ENCODE results near the gene SMARCA4. TPM values are rescaled to one million over a fixed set of nuclear protein-coding genes. Genes with fewer than 3 reads are reported as not detected.
"Not testable (repeated sequence)": the region's sequence is repeated elsewhere in the genome, so short reads cannot be mapped to it uniquely, and the experiment has no call there.

SMARCA4 gene
- total RNA-seq, 2 experiments from 2014 or later = 99.9 to 107 TPM

- Mint-ChIP-seq H3K4me1 (peaks cover 43% of the 10 kb centered on the region), H3K4me3 (peak overlapping the region; percentile 94), H3K36me3 (peaks cover 32% of the 10 kb centered on the region), H3K27ac (peak overlapping the region; percentile 99), H3K27me3 (no peaks in the 10 kb centered on the region), H3K9me3 (no peaks in the 10 kb centered on the region)
- no peak for DNase-seq
- POLR2A ChIA-PET = interaction anchor here (0.7 to 1.3 kb wide), 4 partner anchors 20 to 131 kb away, joined by 3 read pairs; no protein-coding TSS in a partner anchor
- ATAC-seq (ENCODE audit: low read depth) = no peak
Observed at GRCh38 chr19:11090997-11091702, 130.3 kb downstream of the SMARCA4 start.

- peak overlapping the region; percentile 94 for H3K4me3 Mint-ChIP-seq
- peak overlapping the region; percentile 99 for H3K27ac Mint-ChIP-seq
- ATAC-seq (ENCODE audit: low read depth) (no peak), DNase-seq (no peak)
- peaks cover 2% of the 10 kb centered on the region for H3K9me3 Mint-ChIP-seq
- H3K27me3 Mint-ChIP-seq = no peaks in the 10 kb centered on the region
- peaks cover 48% of the 10 kb centered on the region for H3K4me1 Mint-ChIP-seq
- H3K36me3 Mint-ChIP-seq = peaks cover 38% of the 10 kb centered on the region
- POLR2A ChIA-PET = interaction anchor here (0.7 to 1.3 kb wide), 4 partner anchors 19 to 132 kb away, joined by 3 read pairs; no protein-coding TSS in a partner anchor
Observed at GRCh38 chr19:11091703-11092153, 130.9 kb downstream of the SMARCA4 start.

- DNase-seq = no peak
- Mint-ChIP-seq H3K27ac (peak overlapping the region; percentile 99), H3K27me3 (no peaks in the 10 kb centered on the region), H3K9me3 (peaks cover 2% of the 10 kb centered on the region), H3K36me3 (peaks cover 39% of the 10 kb centered on the region), H3K4me3 (peak overlapping the region; percentile 70), H3K4me1 (peaks cover 48% of the 10 kb centered on the region)
- POLR2A ChIA-PET = interaction anchor here (1.2 kb wide), 2 partner anchors 19 to 132 kb away, joined by 3 read pairs; no protein-coding TSS in a partner anchor
- no peak for ATAC-seq (ENCODE audit: low read depth)
Observed at GRCh38 chr19:11092181-11092538, 131.3 kb downstream of the SMARCA4 start.

- peak overlapping the region; percentile 99 for H3K27ac Mint-ChIP-seq
- ATAC-seq (ENCODE audit: low read depth) = no peak
- no peaks in the 10 kb centered on the region for H3K27me3 Mint-ChIP-seq
- DNase-seq = no peak
- peak overlapping the region; percentile 79 for H3K4me3 Mint-ChIP-seq
- peaks cover 2% of the 10 kb centered on the region for H3K9me3 Mint-ChIP-seq
- peaks cover 43% of the 10 kb centered on the region for H3K36me3 Mint-ChIP-seq
- POLR2A ChIA-PET = interaction anchor here (0.9 to 2.2 kb wide), 4 partner anchors 12 to 334 kb away, joined by 3 to 7 read pairs (median 4); partner anchors contain the start of gene SMARCA4
- H3K4me1 Mint-ChIP-seq = peaks cover 43% of the 10 kb centered on the region
Observed at GRCh38 chr19:11093689-11094238, 132.9 kb downstream of the SMARCA4 start.

GRCh38 chr19:11094520-11094894, 133.7 kb downstream of the SMARCA4 start:
- peaks cover 2% of the 10 kb centered on the region for H3K9me3 Mint-ChIP-seq
- DNase-seq (no peak), ATAC-seq (ENCODE audit: low read depth) (no peak)
- H3K4me3 Mint-ChIP-seq = peak overlapping the region; percentile 79
- H3K27ac Mint-ChIP-seq = peak overlapping the region; percentile 94
- POLR2A ChIA-PET = interaction anchor here (0.7 to 2.2 kb wide), 8 partner anchors 15 to 455 kb away, joined by 3 to 7 read pairs (median 3); partner anchors contain the start of genes ODAD3, SMARCA4 and SPC24
- peaks cover 40% of the 10 kb centered on the region for H3K4me1 Mint-ChIP-seq
- peaks cover 50% of the 10 kb centered on the region for H3K36me3 Mint-ChIP-seq
- no peaks in the 10 kb centered on the region for H3K27me3 Mint-ChIP-seq

GRCh38 chr19:11096210-11096841, 135.5 kb downstream of the SMARCA4 start:
- peaks cover 47% of the 10 kb centered on the region for H3K4me1 Mint-ChIP-seq
- DNase-seq (peak; percentile 51), ATAC-seq (ENCODE audit: low read depth) (peak; percentile 43)
- H3K27me3 Mint-ChIP-seq = no peaks in the 10 kb centered on the region
- peak overlapping the region; percentile 79 for H3K4me3 Mint-ChIP-seq
- POLR2A ChIA-PET = interaction anchor here (1.1 to 2.2 kb wide), 4 partner anchors 9 to 60 kb away, joined by 3 to 9 read pairs (median 6); no protein-coding TSS in a partner anchor
- H3K27ac Mint-ChIP-seq = peak overlapping the region; percentile 94
- H3K9me3 Mint-ChIP-seq = peaks cover 2% of the 10 kb centered on the region
- peaks cover 59% of the 10 kb centered on the region for H3K36me3 Mint-ChIP-seq

GRCh38 chr19:11097367-11097766, 136.5 kb downstream of the SMARCA4 start:
- DNase-seq; H3K9me3 Mint-ChIP-seq; H3K4me3 Mint-ChIP-seq; H3K27me3 Mint-ChIP-seq; H3K27ac Mint-ChIP-seq; ATAC-seq (ENCODE audit: low read depth): not testable (repeated sequence)
- Mint-ChIP-seq H3K4me1 (peaks cover 43% of the 10 kb centered on the region), H3K36me3 (peaks cover 56% of the 10 kb centered on the region)
- POLR2A ChIA-PET = interaction anchor here (0.7 to 2.2 kb wide), 4 partner anchors 10 to 508 kb away, joined by 3 to 9 read pairs (median 6); no protein-coding TSS in a partner anchor

- Mint-ChIP-seq H3K9me3 (peaks cover 2% of the 10 kb centered on the region), H3K4me1 (peaks cover 38% of the 10 kb centered on the region), H3K27ac (no peak overlapping the region), H3K27me3 (no peaks in the 10 kb centered on the region), H3K4me3 (no peak overlapping the region), H3K36me3 (peaks cover 54% of the 10 kb centered on the region)
- POLR2A ChIA-PET = no interaction called here
- ATAC-seq (ENCODE audit: low read depth) (no peak), DNase-seq (no peak)
Observed at GRCh38 chr19:11098327-11098726, 137.5 kb downstream of the SMARCA4 start.

GRCh38 chr19:11098861-11099260, 138.0 kb downstream of the SMARCA4 start:
- POLR2A ChIA-PET = no interaction called here

GRCh38 chr19:11100049-11100448, 139.2 kb downstream of the SMARCA4 start:
- Mint-ChIP-seq H3K27ac (no peak overlapping the region), H3K27me3 (no peaks in the 10 kb centered on the region), H3K4me1 (peaks cover 26% of the 10 kb centered on the region), H3K36me3 (peaks cover 49% of the 10 kb centered on the region), H3K9me3 (peaks cover 2% of the 10 kb centered on the region), H3K4me3 (no peak overlapping the region)
- DNase-seq (no peak), ATAC-seq (ENCODE audit: low read depth) (no peak)
- POLR2A ChIA-PET = interaction anchor here (0.6 to 1.1 kb wide), 2 partner anchors 10 to 11 kb away, joined by 3 read pairs; partner anchors contain the start of gene LDLR

More at GRCh38 chr19:11098861-11099260, 138.0 kb downstream of the SMARCA4 start:
- H3K4me1 Mint-ChIP-seq = peaks cover 34% of the 10 kb centered on the region
- no peak overlapping the region for H3K27ac Mint-ChIP-seq
- ATAC-seq (ENCODE audit: low read depth) (no peak), DNase-seq (no peak)
- H3K9me3 Mint-ChIP-seq = peaks cover 2% of the 10 kb centered on the region
- H3K36me3 Mint-ChIP-seq = peaks cover 54% of the 10 kb centered on the region
- H3K27me3 Mint-ChIP-seq = no peaks in the 10 kb centered on the region
- no peak overlapping the region for H3K4me3 Mint-ChIP-seq

- H3K4me3 Mint-ChIP-seq = no peak overlapping the region
Observed at GRCh38 chr19:11101057-11101456, 140.2 kb downstream of the SMARCA4 start.

GRCh38 chr19:11102944-11103343, 142.1 kb downstream of the SMARCA4 start:
- H3K27me3 Mint-ChIP-seq = no peaks in the 10 kb centered on the region
- no peak for DNase-seq
- H3K36me3 Mint-ChIP-seq = peaks cover 43% of the 10 kb centered on the region
- no peak overlapping the region for H3K27ac Mint-ChIP-seq
- H3K4me3 Mint-ChIP-seq = no peak overlapping the region
- H3K9me3 Mint-ChIP-seq = no peaks in the 10 kb centered on the region
- POLR2A ChIA-PET = no interaction called here
- peaks cover 10% of the 10 kb centered on the region for H3K4me1 Mint-ChIP-seq
- no peak for ATAC-seq (ENCODE audit: low read depth)

More at GRCh38 chr19:11101057-11101456, 140.2 kb downstream of the SMARCA4 start:
- DNase-seq (no peak), ATAC-seq (ENCODE audit: low read depth) (no peak)
- Mint-ChIP-seq H3K9me3 (peaks cover 2% of the 10 kb centered on the region), H3K27ac (no peak overlapping the region), H3K36me3 (peaks cover 48% of the 10 kb centered on the region), H3K27me3 (no peaks in the 10 kb centered on the region), H3K4me1 (peaks cover 16% of the 10 kb centered on the region)
- POLR2A ChIA-PET = interaction anchor here (0.7 to 1.1 kb wide), 2 partner anchors 12 to 396 kb away, joined by 3 read pairs; partner anchors contain the start of gene LDLR

- DNase-seq; ATAC-seq (ENCODE audit: low read depth); H3K9me3 Mint-ChIP-seq; H3K4me3 Mint-ChIP-seq; POLR2A ChIA-PET; H3K27me3 Mint-ChIP-seq; H3K4me1 Mint-ChIP-seq; H3K27ac Mint-ChIP-seq: not testable (repeated sequence)
- peaks cover 48% of the 10 kb centered on the region for H3K36me3 Mint-ChIP-seq
Observed at GRCh38 chr19:11103667-11104066, 142.8 kb downstream of the SMARCA4 start.
